Measurements from ENCODE around the gene LRRC75A. TPM values are rescaled to one million over a fixed set of nuclear protein-coding genes. Genes with fewer than 3 reads are reported as not detected.
"Not testable (repeated sequence)": the region's sequence is repeated elsewhere in the genome, so short reads cannot be mapped to it uniquely, and the experiment has no call there.

The LRRC75A gene
- total and polyA plus RNA-seq, 2 donors (not counting 1 experiment from before 2014, with no cell fraction given) = 0.64 to 3.1 TPM

- H2AFZ ChIP-seq (ENCODE audit: low read length) = peak overlapping the region; percentile 87
- H3K4me3 ChIP-seq (replicated peaks in 1 of 4; ENCODE audit: control extremely low read depth in 1 of 4, insufficient read depth in 1 of 4, low read depth in 3 of 4, low read length in 4 of 4) = peak overlapping the region; percentile 39 to 65 (median 49)
- H3K9me3 ChIP-seq (ENCODE audit: control insufficient read depth, insufficient read depth, low read depth, low read length) = no peaks in the 10 kb centered on the region
- no peaks in the 10 kb centered on the region for H3K27me3 ChIP-seq (ENCODE audit: control insufficient read depth, insufficient read depth, low read length)
- H3K4me2 ChIP-seq (ENCODE audit: extremely low read depth, insufficient read depth, low read length) = peak overlapping the region; percentile 94
- H3K9ac ChIP-seq (ENCODE audit: insufficient read depth, low read length) = peak overlapping the region; percentile 51
- H3K79me2 ChIP-seq (ENCODE audit: control insufficient read depth, insufficient read depth, low read length) = no peaks in the 10 kb centered on the region
- peak in 1 of 2 donors; percentile 37 for DNase-seq (ENCODE audit: low read depth in 2 of 2)
- H4K20me1 ChIP-seq (ENCODE audit: control insufficient read depth, extremely low read depth, insufficient read depth, low read length) = no peaks in the 10 kb centered on the region
- H3K27ac ChIP-seq (ENCODE audit: insufficient read depth, low read length) = no peak overlapping the region
- no peaks in the 10 kb centered on the region for H3K4me1 ChIP-seq (ENCODE audit: control insufficient read depth, extremely low read depth, insufficient read depth, low read length)
- no peaks in the 10 kb centered on the region for H3K36me3 ChIP-seq (ENCODE audit: control insufficient read depth, insufficient read depth, low read length)
- TF ChIP-seq EZH2 (IDR thresholded peaks at IDR 0.05; ENCODE audit: low read length, missing control alignments) (no peak), CTCF (conservative IDR thresholded peaks at IDR 0.05 in 1 of 2, IDR thresholded peaks at IDR 0.05 in 1 of 2; ENCODE audit: low read depth in 1 of 2, low read length in 2 of 2) (no peak)
These were observed 85.0 kb downstream of the LRRC75A start for GRCh38 chr17:16406742-16407674.

- H3K9ac ChIP-seq (ENCODE audit: insufficient read depth, low read length); H3K27ac ChIP-seq (ENCODE audit: insufficient read depth, low read length); DNase-seq (ENCODE audit: low read depth in 2 of 2); H3K4me2 ChIP-seq (ENCODE audit: extremely low read depth, insufficient read depth, low read length); H3K27me3 ChIP-seq (ENCODE audit: control insufficient read depth, insufficient read depth, low read length); H2AFZ ChIP-seq (ENCODE audit: low read length); H3K4me3 ChIP-seq (replicated peaks in 1 of 4; ENCODE audit: control extremely low read depth in 1 of 4, insufficient read depth in 1 of 4, low read depth in 3 of 4, low read length in 4 of 4); H3K9me3 ChIP-seq (ENCODE audit: control insufficient read depth, insufficient read depth, low read depth, low read length); H4K20me1 ChIP-seq (ENCODE audit: control insufficient read depth, extremely low read depth, insufficient read depth, low read length); H3K79me2 ChIP-seq (ENCODE audit: control insufficient read depth, insufficient read depth, low read length); H3K36me3 ChIP-seq (ENCODE audit: control insufficient read depth, insufficient read depth, low read length); H3K4me1 ChIP-seq (ENCODE audit: control insufficient read depth, extremely low read depth, insufficient read depth, low read length): not testable (repeated sequence)
These were observed 88.1 kb downstream of the LRRC75A start for GRCh38 chr17:16403847-16404246.

- no peak overlapping the region for H2AFZ ChIP-seq (ENCODE audit: low read length)
- H3K79me2 ChIP-seq (ENCODE audit: control insufficient read depth, insufficient read depth, low read length) = no peaks in the 10 kb centered on the region
- no peaks in the 10 kb centered on the region for H3K4me1 ChIP-seq (ENCODE audit: control insufficient read depth, extremely low read depth, insufficient read depth, low read length)
- no peak overlapping the region for H3K4me3 ChIP-seq (replicated peaks in 1 of 4; ENCODE audit: control extremely low read depth in 1 of 4, insufficient read depth in 1 of 4, low read depth in 3 of 4, low read length in 4 of 4)
- no peak overlapping the region for H3K9ac ChIP-seq (ENCODE audit: insufficient read depth, low read length)
- H3K27me3 ChIP-seq (ENCODE audit: control insufficient read depth, insufficient read depth, low read length) = no peaks in the 10 kb centered on the region
- H3K27ac ChIP-seq (ENCODE audit: insufficient read depth, low read length) = no peak overlapping the region
- H3K9me3 ChIP-seq (ENCODE audit: control insufficient read depth, insufficient read depth, low read depth, low read length) = no peaks in the 10 kb centered on the region
- no peak for TF ChIP-seq EZH2 (IDR thresholded peaks at IDR 0.05; ENCODE audit: low read length, missing control alignments)
- no peak for TF ChIP-seq CTCF (conservative IDR thresholded peaks at IDR 0.05 in 1 of 2, IDR thresholded peaks at IDR 0.05 in 1 of 2; ENCODE audit: low read depth in 1 of 2, low read length in 2 of 2)
- H3K4me2 ChIP-seq (ENCODE audit: extremely low read depth, insufficient read depth, low read length) = no peak overlapping the region
- no peaks in the 10 kb centered on the region for H4K20me1 ChIP-seq (ENCODE audit: control insufficient read depth, extremely low read depth, insufficient read depth, low read length)
- DNase-seq (ENCODE audit: low read depth in 2 of 2) = no peak
- no peaks in the 10 kb centered on the region for H3K36me3 ChIP-seq (ENCODE audit: control insufficient read depth, insufficient read depth, low read length)
These were observed 93.4 kb downstream of the LRRC75A start for GRCh38 chr17:16398270-16399267.

- H2AFZ ChIP-seq (ENCODE audit: low read length); H3K27ac ChIP-seq (ENCODE audit: insufficient read depth, low read length); H3K4me2 ChIP-seq (ENCODE audit: extremely low read depth, insufficient read depth, low read length); H3K36me3 ChIP-seq (ENCODE audit: control insufficient read depth, insufficient read depth, low read length); H3K4me1 ChIP-seq (ENCODE audit: control insufficient read depth, extremely low read depth, insufficient read depth, low read length); H3K4me3 ChIP-seq (replicated peaks in 1 of 4; ENCODE audit: control extremely low read depth in 1 of 4, insufficient read depth in 1 of 4, low read depth in 3 of 4, low read length in 4 of 4); H3K27me3 ChIP-seq (ENCODE audit: control insufficient read depth, insufficient read depth, low read length); DNase-seq (ENCODE audit: low read depth in 2 of 2); H3K9ac ChIP-seq (ENCODE audit: insufficient read depth, low read length); H3K79me2 ChIP-seq (ENCODE audit: control insufficient read depth, insufficient read depth, low read length); H3K9me3 ChIP-seq (ENCODE audit: control insufficient read depth, insufficient read depth, low read depth, low read length); H4K20me1 ChIP-seq (ENCODE audit: control insufficient read depth, extremely low read depth, insufficient read depth, low read length): not testable (repeated sequence)
These were observed 95.3 kb downstream of the LRRC75A start for GRCh38 chr17:16396693-16397092.

GRCh38 chr17:16395887-16396286, 96.1 kb downstream of the LRRC75A start:
- H3K9ac ChIP-seq (ENCODE audit: insufficient read depth, low read length); H2AFZ ChIP-seq (ENCODE audit: low read length); DNase-seq (ENCODE audit: low read depth in 2 of 2); H3K9me3 ChIP-seq (ENCODE audit: control insufficient read depth, insufficient read depth, low read depth, low read length); H3K27me3 ChIP-seq (ENCODE audit: control insufficient read depth, insufficient read depth, low read length); H3K79me2 ChIP-seq (ENCODE audit: control insufficient read depth, insufficient read depth, low read length); H3K4me1 ChIP-seq (ENCODE audit: control insufficient read depth, extremely low read depth, insufficient read depth, low read length); H3K27ac ChIP-seq (ENCODE audit: insufficient read depth, low read length); H4K20me1 ChIP-seq (ENCODE audit: control insufficient read depth, extremely low read depth, insufficient read depth, low read length); H3K36me3 ChIP-seq (ENCODE audit: control insufficient read depth, insufficient read depth, low read length); H3K4me2 ChIP-seq (ENCODE audit: extremely low read depth, insufficient read depth, low read length); H3K4me3 ChIP-seq (replicated peaks in 1 of 4; ENCODE audit: control extremely low read depth in 1 of 4, insufficient read depth in 1 of 4, low read depth in 3 of 4, low read length in 4 of 4): not testable (repeated sequence)
